Activated B cell treated with CpG ODN at 0.5 μM for 24 hours (primary cell): ENCODE measurements around the gene CYSTM1. TPM values are rescaled to one million over a fixed set of nuclear protein-coding genes. Genes with fewer than 3 reads are reported as not detected.

Source experiments
- ATAC-seq: fragments of 200-7000 bp; cut with Tn5 transposase; one replicate; pipeline ENCODE4 v1.10.0; 2021; ENCODE audit warnings: low read depth, mild to moderate bottlenecking, moderate library complexity
- CTCF ChIA-PET: fragments of 350-600 bp; sonication (Branson Sonifier 250); formaldehyde crosslinking; loops from one replicate; lab custom pipeline; 2021; ENCODE audit warnings: antibody characterized with exemption; lab: Charles Lee
- POLR2A ChIA-PET: fragments of 350-600 bp; sonication (Branson Sonifier 250); formaldehyde crosslinking; loops from one replicate; lab custom pipeline; 2021; ENCODE audit warnings: antibody characterized with exemption; lab: Charles Lee
- DNase-seq: peaks from one replicate; pipeline ENCODE4 v3.0.0; 2022
- H3K27ac Mint-ChIP-seq: one replicate; pipeline ENCODE4 v1.8.0; 2020; ENCODE audit warnings: mixed read lengths
- H3K27me3 Mint-ChIP-seq: one replicate; pipeline ENCODE4 v1.8.0; 2021; ENCODE audit warnings: mixed read lengths
- H3K36me3 Mint-ChIP-seq: one replicate; pipeline ENCODE4 v1.8.0; 2021; ENCODE audit warnings: low read depth, mixed read lengths
- H3K4me1 Mint-ChIP-seq: one replicate; pipeline ENCODE4 v1.8.0; 2021; ENCODE audit warnings: mixed read lengths
- H3K4me3 Mint-ChIP-seq: one replicate; pipeline ENCODE4 v1.8.0; 2020; ENCODE audit warnings: mild to moderate bottlenecking, mixed read lengths
- H3K9me3 Mint-ChIP-seq: one replicate; pipeline ENCODE4 v1.8.0; 2020; ENCODE audit warnings: mixed read lengths
- CTCF ChIP-seq: fragments of 200-600 bp; IDR thresholded peaks from one replicate; pipeline ENCODE4 v1.8.0; 2022; ENCODE audit warnings: antibody characterized with exemption, mild to moderate bottlenecking
- intact Hi-C: fragments of 100-400 bp; cut with micrococcal nuclease; formaldehyde crosslinking; loops from one replicate; pipeline ENCODE4 v1.15.1; 2024
- total RNA-seq: library from RNA; stranded (reverse); gene quantifications from 2 replicates; pipeline ENCODE4 v1.2.3, GENCODE V29; 2022

CYSTM1 gene
- total RNA-seq, 1 donor from 2014 or later, result 20.1 TPM

GRCh38 chr5:140214831-140215230 is 39.8 kb downstream of the CYSTM1 start:
- Mint-ChIP-seq H3K9me3 (no peaks in the 10 kb centered on the region), H3K4me3 (no peak overlapping the region), H3K27ac (no peak overlapping the region), H3K36me3 (no peaks in the 10 kb centered on the region), H3K27me3 (no peaks in the 10 kb centered on the region), H3K4me1 (peaks cover 3% of the 10 kb centered on the region)
- no peak for TF ChIP-seq CTCF
- intact Hi-C loops, result no loop called here
- CTCF ChIA-PET, result no interaction called here
- POLR2A ChIA-PET, result no interaction called here
- DNase-seq (no peak), ATAC-seq (no peak)

- no peak for ATAC-seq
- no peaks in the 10 kb centered on the region for H3K27me3 Mint-ChIP-seq
- TF ChIP-seq CTCF, result no peak
- CTCF ChIA-PET, result no interaction called here
- no peak overlapping the region for H3K27ac Mint-ChIP-seq
- POLR2A ChIA-PET, result no interaction called here
- intact Hi-C loops, result no loop called here
- no peaks in the 10 kb centered on the region for H3K9me3 Mint-ChIP-seq
- H3K4me1 Mint-ChIP-seq, result peaks cover 7% of the 10 kb centered on the region
- H3K4me3 Mint-ChIP-seq, result no peak overlapping the region
- no peaks in the 10 kb centered on the region for H3K36me3 Mint-ChIP-seq
- DNase-seq, result no peak
These were observed 40.3 kb downstream of the CYSTM1 start for GRCh38 chr5:140215276-140215675.

GRCh38 chr5:140216478-140217074 is 41.6 kb downstream of the CYSTM1 start:
- Mint-ChIP-seq H3K36me3 (no peaks in the 10 kb centered on the region), H3K27ac (no peak overlapping the region), H3K9me3 (no peaks in the 10 kb centered on the region), H3K4me3 (no peak overlapping the region), H3K4me1 (peaks cover 16% of the 10 kb centered on the region), H3K27me3 (no peaks in the 10 kb centered on the region)
- ChIA-PET POLR2A (no interaction called here), CTCF (no interaction called here)
- TF ChIP-seq CTCF, result no peak
- DNase-seq (no peak), ATAC-seq (no peak)
- intact Hi-C loops, result no loop called here

GRCh38 chr5:140217299-140218026 is 42.5 kb downstream of the CYSTM1 start:
- Mint-ChIP-seq H3K9me3 (no peaks in the 10 kb centered on the region), H3K4me1 (peaks cover 19% of the 10 kb centered on the region), H3K27ac (no peak overlapping the region), H3K27me3 (no peaks in the 10 kb centered on the region), H3K4me3 (no peak overlapping the region), H3K36me3 (no peaks in the 10 kb centered on the region)
- ChIA-PET POLR2A (no interaction called here), CTCF (no interaction called here)
- no peak for ATAC-seq
- DNase-seq, result no peak
- no peak for TF ChIP-seq CTCF
- intact Hi-C loops, result no loop called here

- Mint-ChIP-seq H3K4me1 (peaks cover 19% of the 10 kb centered on the region), H3K4me3 (no peak overlapping the region)
- CTCF ChIA-PET, result no interaction called here
These were observed 44.3 kb downstream of the CYSTM1 start for GRCh38 chr5:140219068-140219991.

More at GRCh38 chr5:140219068-140219991, 44.3 kb downstream of the CYSTM1 start:
- POLR2A ChIA-PET, result no interaction called here
- H3K27ac Mint-ChIP-seq, result no peak overlapping the region
- intact Hi-C loops, result no loop called here
- no peak for TF ChIP-seq CTCF
- DNase-seq (no peak), ATAC-seq (no peak)
- H3K27me3 Mint-ChIP-seq, result no peaks in the 10 kb centered on the region
- no peaks in the 10 kb centered on the region for H3K9me3 Mint-ChIP-seq
- no peaks in the 10 kb centered on the region for H3K36me3 Mint-ChIP-seq
